Transverse colon (tissue), 4 donors: ENCODE measurements around the gene FRY. TPM values are rescaled to one million over a fixed set of nuclear protein-coding genes. Genes with fewer than 3 reads are reported as not detected.

Experiments
- DNase-seq: peaks from one replicate; pipeline ENCODE4 v3.0.0-alpha.2; 2019
- H3K27ac ChIP-seq, 4 donors: fragments of 200-600 bp; sonication (generic); 2 replicates each; pipeline ENCODE4 v1.5.1; 2016 to 2018; ENCODE audit warnings: inconsistent platforms in 4 of 4
- H3K27me3 ChIP-seq: fragments of 200-600 bp; sonication (generic); 2 replicates; pipeline ENCODE4 v1.5.1; 2017; ENCODE audit warnings: inconsistent platforms
- H3K36me3 ChIP-seq, 4 donors: fragments of 200-600 bp; sonication (generic); 2 replicates each; pipeline ENCODE4 v1.5.1; 2017 to 2019; ENCODE audit warnings: inconsistent platforms in 4 of 4
- H3K4me1 ChIP-seq, 4 donors: fragments of 200-600 bp; sonication (generic); 2 replicates each; pipeline ENCODE4 v1.5.1; 2017 to 2020; ENCODE audit warnings: inconsistent platforms in 4 of 4
- H3K4me3 ChIP-seq, 4 donors: fragments of 200-600 bp; sonication (generic); 1 replicate in 1 of 4; 2 replicates in 3 of 4; pipeline versions ENCODE4 v1.5.1 to v1.6.1; 2017 to 2019; ENCODE audit warnings: inconsistent platforms in 4 of 4
- H3K9me3 ChIP-seq, 2 donors: fragments of 200-600 bp; sonication (generic); 2 replicates each; pipeline ENCODE4 v1.5.1; 2017 to 2019; ENCODE audit warnings: inconsistent platforms in 2 of 2
- EP300 ChIP-seq: sonication (generic); formaldehyde crosslinking; IDR thresholded peaks from one replicate; pipeline ENCODE4 v1.6.1; 2017; ENCODE audit warnings: antibody characterized with exemption, low read depth
- POLR2A ChIP-seq: fragments of 450-650 bp; IDR thresholded peaks from one replicate; pipeline ENCODE4 v1.6.1; 2016; ENCODE audit warnings: antibody characterized with exemption, mild to moderate bottlenecking, moderate library complexity
- POLR2AphosphoS5 ChIP-seq, 3 donors: sonication (generic); formaldehyde crosslinking; IDR thresholded peaks; one replicate each; pipeline ENCODE4 v1.6.1; 2016; ENCODE audit warnings: antibody characterized with exemption in 3 of 3
- WGBS, 2 donors: methylation state at CpG; one replicate each; pipeline ENCODE4 v1.1.5; 2018; ENCODE audit warnings: low coverage in 1 of 2; 5-methylcytosine and 5-hydroxymethylcytosine counted together
- in situ Hi-C, 4 donors: fragments of 200-750 bp; cut with MboI; loops; one replicate each; pipeline versions ENCODE4 v1.15.0 to v1.15.1; 2017; ENCODE audit warnings: low sequenced_read_pairs in 3 of 4, low pct_ligation_motif_present in 1 of 4, low pct_unique_long_range_greater_than_20kb in 1 of 4
- intact Hi-C: fragments of 100-400 bp; cut with DNase I; formaldehyde crosslinking; loops from one replicate; pipeline ENCODE4 v1.15.1; 2023; ENCODE audit warnings: low total_unique reads
- total RNA-seq, 4 donors: library from RNA; depleted of rRNA; stranded (reverse); fragments of >200 nt; gene quantifications; one replicate each; pipeline ENCODE4 v1.1.0, GENCODE V29; 2016
- TF ChIP-seq, protein P1 (sequence below), 5 experiments: fragments of 200-600 bp in 3 of 5; fragments of 450-650 bp in 2 of 5; sonication (generic) in 3 of 5; IDR thresholded peaks; 1 replicate in 2 of 5; 2 replicates in 3 of 5; pipeline ENCODE4 v1.5.1; 2016 to 2017; ENCODE audit warnings: antibody characterized with exemption in 5 of 5, inconsistent platforms in 3 of 5, mild to moderate bottlenecking in 2 of 5, moderate library complexity in 1 of 5

Gene FRY
- total RNA-seq, 4 donors from 2014 or later, result 6.7 to 42.6 (median 12.4) TPM

DNA sequence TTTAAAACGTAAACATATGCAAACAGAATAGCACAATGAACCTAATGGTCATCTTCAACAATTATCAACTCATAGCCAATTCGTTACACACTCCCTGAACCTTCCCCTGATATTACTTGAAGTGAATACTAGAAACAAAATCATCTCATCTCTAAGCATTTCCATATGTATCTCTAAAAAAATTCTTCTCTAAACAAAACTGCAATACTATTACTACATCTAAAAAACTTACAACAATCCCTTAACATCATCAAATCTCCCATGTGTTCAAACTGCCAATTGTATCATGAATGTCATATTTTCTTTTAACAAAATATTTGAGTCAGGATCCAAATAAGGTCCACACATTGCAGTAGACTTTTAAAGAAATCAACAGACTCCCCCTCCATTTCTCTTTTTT, 61.4 kb downstream of the FRY start:
- H3K4me1 ChIP-seq, result peaks cover 0 to under 1% (median 0%) of the 10 kb centered on the region in 4 donors
- H3K36me3 ChIP-seq, result no peaks in the 10 kb centered on the region
- WGBS, 2 donors, result 72 to 77% methylated on average over 2 of the region's 2 CpGs
- no peak for TF ChIP-seq POLR2A
- no peak for TF ChIP-seq EP300
- TF ChIP-seq POLR2AphosphoS5 (IDR thresholded peaks at IDR 0.05), result no peak
- H3K4me3 ChIP-seq, result no peak overlapping the region
- DNase-seq, result no peak
- no peaks in the 10 kb centered on the region for H3K9me3 ChIP-seq
- no peak overlapping the region for H3K27ac ChIP-seq
- H3K27me3 ChIP-seq, result no peaks in the 10 kb centered on the region
- in situ Hi-C loops (loop anchor here in 1 of 4 donors (25.0 kb wide), 1 partner anchor 106 kb away; no protein-coding TSS in a partner anchor), intact Hi-C loops (no loop called here)

DNA sequence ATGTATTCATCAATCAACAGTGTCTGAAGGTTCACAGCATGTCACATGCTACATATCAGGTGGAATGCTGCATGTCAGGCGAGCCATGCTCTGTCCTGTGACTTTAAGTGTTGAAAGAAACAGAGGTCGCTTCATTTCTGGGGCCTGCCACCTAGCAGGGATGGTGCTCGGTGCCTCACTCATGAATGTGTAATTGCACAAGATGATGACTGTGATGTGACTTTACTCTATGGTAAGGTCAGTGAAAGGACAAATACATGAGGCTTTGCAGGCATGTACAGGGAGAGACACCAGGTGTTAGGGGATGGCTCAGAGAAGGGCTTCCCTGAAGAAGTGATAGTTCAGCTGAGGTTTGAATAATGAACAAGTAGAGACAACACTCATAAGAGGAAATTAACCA, 66.7 kb downstream of the FRY start:
- H3K4me1 ChIP-seq, result no peaks in the 10 kb centered on the region
- no peak overlapping the region for H3K4me3 ChIP-seq
- no peaks in the 10 kb centered on the region for H3K36me3 ChIP-seq
- intact Hi-C loops (no loop called here), in situ Hi-C loops (loop anchor here in 1 of 4 donors (25.0 kb wide), 1 partner anchor 111 kb away; no protein-coding TSS in a partner anchor)
- 88% methylated on average over 3 of the region's 3 CpGs; no CpG with 5 or more reads in 1 of the 2 donors for WGBS, 2 donors
- H3K27ac ChIP-seq, result no peak overlapping the region
- TF ChIP-seq POLR2AphosphoS5 (IDR thresholded peaks at IDR 0.05) (no peak), EP300 (no peak), POLR2A (no peak)
- TF ChIP-seq, protein P1, sequence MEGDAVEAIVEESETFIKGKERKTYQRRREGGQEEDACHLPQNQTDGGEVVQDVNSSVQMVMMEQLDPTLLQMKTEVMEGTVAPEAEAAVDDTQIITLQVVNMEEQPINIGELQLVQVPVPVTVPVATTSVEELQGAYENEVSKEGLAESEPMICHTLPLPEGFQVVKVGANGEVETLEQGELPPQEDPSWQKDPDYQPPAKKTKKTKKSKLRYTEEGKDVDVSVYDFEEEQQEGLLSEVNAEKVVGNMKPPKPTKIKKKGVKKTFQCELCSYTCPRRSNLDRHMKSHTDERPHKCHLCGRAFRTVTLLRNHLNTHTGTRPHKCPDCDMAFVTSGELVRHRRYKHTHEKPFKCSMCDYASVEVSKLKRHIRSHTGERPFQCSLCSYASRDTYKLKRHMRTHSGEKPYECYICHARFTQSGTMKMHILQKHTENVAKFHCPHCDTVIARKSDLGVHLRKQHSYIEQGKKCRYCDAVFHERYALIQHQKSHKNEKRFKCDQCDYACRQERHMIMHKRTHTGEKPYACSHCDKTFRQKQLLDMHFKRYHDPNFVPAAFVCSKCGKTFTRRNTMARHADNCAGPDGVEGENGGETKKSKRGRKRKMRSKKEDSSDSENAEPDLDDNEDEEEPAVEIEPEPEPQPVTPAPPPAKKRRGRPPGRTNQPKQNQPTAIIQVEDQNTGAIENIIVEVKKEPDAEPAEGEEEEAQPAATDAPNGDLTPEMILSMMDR (IDR thresholded peaks at IDR 0.05), result no peak
- H3K27me3 ChIP-seq, result no peaks in the 10 kb centered on the region
- no peaks in the 10 kb centered on the region for H3K9me3 ChIP-seq
- no peak for DNase-seq

DNA sequence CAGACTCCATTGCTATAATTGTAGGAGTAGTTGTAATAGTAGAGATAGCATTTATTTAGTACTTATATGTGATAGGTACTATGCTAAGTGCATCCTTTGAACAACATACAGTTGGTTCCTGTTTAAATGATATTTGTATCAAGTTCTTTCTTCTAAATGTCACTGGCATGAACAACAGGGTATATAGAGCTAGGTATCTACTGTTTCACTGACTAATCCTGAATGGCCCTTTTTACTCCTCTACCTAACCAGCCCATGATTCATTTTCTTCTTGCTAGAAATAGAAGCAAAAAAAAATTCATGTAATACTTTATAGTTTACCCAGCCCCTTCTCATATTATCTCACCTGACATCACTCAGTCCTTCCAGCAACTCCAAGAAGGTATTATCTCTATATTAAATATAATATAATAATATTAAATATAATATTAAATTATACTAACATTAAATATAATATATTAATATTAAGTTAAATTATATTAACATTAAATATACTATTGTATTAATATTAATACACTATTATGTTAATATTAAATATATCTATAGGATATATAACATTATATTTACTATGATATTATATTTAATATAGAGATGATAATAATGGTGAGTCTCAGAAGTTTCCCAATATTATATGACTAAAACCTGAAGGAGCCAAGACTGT, 74.2 kb downstream of the FRY start:
- Histone ChIP-seq H3K9me3 (no peaks in the 10 kb centered on the region), H3K27ac (no peak overlapping the region), H3K4me3 (no peak overlapping the region), H3K4me1 (peaks cover 0 to 4% (median 0%) of the 10 kb centered on the region in 4 donors), H3K36me3 (no peaks in the 10 kb centered on the region), H3K27me3 (no peaks in the 10 kb centered on the region)
- DNase-seq, result no peak
- TF ChIP-seq POLR2A (no peak), EP300 (no peak), POLR2AphosphoS5 (IDR thresholded peaks at IDR 0.05) (no peak)
- TF ChIP-seq, protein P1 (IDR thresholded peaks at IDR 0.05), result no peak
- in situ Hi-C loops (no loop called here), intact Hi-C loops (no loop called here)

DNA sequence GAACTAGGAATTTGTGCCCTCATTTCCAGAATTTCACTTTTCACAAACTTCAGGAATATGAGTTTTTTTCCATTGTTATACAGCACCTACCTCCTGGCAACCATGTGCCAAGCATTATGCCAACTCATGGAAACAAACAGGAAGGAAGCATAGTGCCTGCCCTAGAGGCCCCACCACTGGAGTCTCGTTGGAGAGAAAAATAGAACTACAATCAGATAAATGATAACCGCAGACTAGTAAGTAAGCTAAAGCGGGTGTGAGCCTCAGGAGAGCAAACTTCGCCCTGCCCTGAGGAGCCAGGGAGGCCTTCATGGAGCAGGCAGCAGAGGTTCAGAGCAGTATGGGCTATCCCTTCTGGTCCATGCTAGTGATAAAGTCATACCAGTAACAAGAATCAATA, 75.9 kb downstream of the FRY start:
- H3K9me3 ChIP-seq, result no peaks in the 10 kb centered on the region
- no peaks in the 10 kb centered on the region for H3K27me3 ChIP-seq
- no peak overlapping the region for H3K27ac ChIP-seq
- in situ Hi-C loops, result no loop called here
- no peaks in the 10 kb centered on the region for H3K36me3 ChIP-seq
- intact Hi-C loops, result no loop called here
- no peak for DNase-seq
- H3K4me1 ChIP-seq, result peaks cover 0 to 4% (median 0%) of the 10 kb centered on the region in 4 donors
- 46% methylated on average over 4 of the region's 4 CpGs; no CpG with 5 or more reads in 1 of the 2 donors for WGBS, 2 donors
- H3K4me3 ChIP-seq, result no peak overlapping the region
- TF ChIP-seq POLR2A (no peak), EP300 (no peak), POLR2AphosphoS5 (IDR thresholded peaks at IDR 0.05) (no peak)
- TF ChIP-seq, protein P1 (IDR thresholded peaks at IDR 0.05), result no peak

DNA sequence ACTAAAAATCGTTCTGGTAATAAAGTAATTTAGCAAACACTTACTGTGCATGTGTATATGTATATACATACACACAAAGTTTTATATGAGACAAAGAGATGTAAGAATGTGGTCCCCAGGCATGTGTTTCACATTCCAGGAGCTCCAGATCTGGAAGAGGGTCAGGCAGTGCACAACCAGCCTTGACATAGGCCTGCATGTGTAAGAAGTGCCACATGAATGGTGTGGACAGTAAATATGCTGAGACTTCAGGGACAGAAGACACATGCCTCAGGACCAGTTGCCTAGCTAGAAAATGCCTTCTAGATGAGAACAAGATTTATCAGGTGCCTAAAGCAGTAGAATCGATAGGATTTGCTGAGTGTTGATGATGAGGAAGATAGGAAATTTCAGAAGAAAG, 76.4 kb downstream of the FRY start:
- no peaks in the 10 kb centered on the region for H3K27me3 ChIP-seq
- no peaks in the 10 kb centered on the region for H3K9me3 ChIP-seq
- 39 to 47% methylated on average over 2 of the region's 2 CpGs for WGBS, 2 donors
- no peak overlapping the region for H3K4me3 ChIP-seq
- no peak overlapping the region for H3K27ac ChIP-seq
- no peak for TF ChIP-seq EP300
- TF ChIP-seq POLR2AphosphoS5 (IDR thresholded peaks at IDR 0.05), result no peak
- TF ChIP-seq POLR2A, result no peak
- TF ChIP-seq, protein P1 (IDR thresholded peaks at IDR 0.05), result no peak
- peaks cover 0 to 4% (median 0%) of the 10 kb centered on the region in 4 donors for H3K4me1 ChIP-seq
- intact Hi-C loops, result no loop called here
- no peaks in the 10 kb centered on the region for H3K36me3 ChIP-seq
- in situ Hi-C loops, result no loop called here
- DNase-seq, result no peak
